PC-9 (cell line): Measurements from ENCODE around the gene F12.

ENCODE experiments used
- CTCF ChIP-seq: fragments of 200-600 bp; sonication (generic); conservative IDR thresholded peaks from 2 replicates; pipeline ENCODE4 v1.6.1; 2017; ENCODE audit warnings: mixed run types, antibody characterized with exemption, mild to moderate bottlenecking, moderate library complexity
- EZH2 ChIP-seq: fragments of 200-600 bp; sonication (generic); IDR thresholded peaks from 2 replicates; pipeline ENCODE4 v1.8.0; 2017; ENCODE audit warnings: antibody characterized with exemption, low read depth

DNA sequence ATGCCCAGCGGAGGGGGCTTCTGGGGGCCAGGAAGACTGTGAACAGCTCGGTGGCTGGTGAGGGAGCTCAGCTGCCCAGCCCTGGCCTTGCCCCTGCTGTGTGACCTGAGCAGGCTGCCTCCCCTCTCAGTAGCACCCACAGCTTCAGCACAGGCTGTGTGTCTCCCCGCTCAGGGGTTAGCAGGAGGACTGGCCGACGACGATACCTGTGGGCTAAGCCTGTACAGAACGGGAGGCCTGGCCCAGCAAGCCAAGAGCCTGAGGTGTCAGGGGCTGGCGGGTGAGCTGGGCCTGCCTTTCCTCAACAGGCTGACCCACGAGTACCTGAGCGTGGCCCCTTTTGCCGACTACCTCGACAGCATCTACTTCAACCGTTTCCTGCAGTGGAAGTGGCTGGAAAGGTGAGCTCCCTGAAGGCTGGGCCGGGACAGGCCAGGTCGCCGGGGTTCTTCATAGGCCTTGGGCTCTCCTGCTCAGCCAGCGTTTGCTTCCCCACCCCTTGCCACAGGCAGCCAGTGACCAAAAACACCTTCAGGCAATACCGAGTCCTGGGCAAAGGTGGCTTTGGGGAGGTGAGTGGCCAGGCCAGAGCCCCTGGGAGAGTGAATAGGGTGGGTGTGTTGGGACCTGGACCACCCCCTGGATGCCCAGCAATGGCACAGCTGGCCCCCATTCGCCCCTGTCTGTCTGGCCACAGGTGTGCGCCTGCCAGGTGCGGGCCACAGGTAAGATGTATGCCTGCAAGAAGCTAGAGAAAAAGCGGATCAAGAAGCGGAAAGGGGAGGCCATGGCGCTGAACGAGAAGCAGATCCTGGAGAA is 23.7 kb upstream of the F12 start:
- TF ChIP-seq CTCF (no peak), EZH2 (no peak)
